Body of pancreas (tissue), 4 donors: ENCODE data around the gene SLF2. TPM values are rescaled to one million over a fixed set of nuclear protein-coding genes. Genes with fewer than 3 reads are reported as not detected.

ENCODE experiments used
- ATAC-seq: fragments of 150-250 bp; one replicate; pipeline ENCODE4 v1.9.1; 2016
- DNase-seq, 4 donors: peaks; one replicate each; pipeline ENCODE4 v3.0.0-alpha.2; 2019
- H3K27ac ChIP-seq, 4 donors: fragments of 200-600 bp; sonication (generic); 1 replicate in 3 of 4; 2 replicates in 1 of 4; pipeline versions ENCODE4 v1.5.1 to v1.6.1; 2016 to 2019; ENCODE audit warnings: mild to moderate bottlenecking in 1 of 4, mixed read lengths in 1 of 4, moderate library complexity in 1 of 4
- H3K27me3 ChIP-seq, 2 donors: fragments of 200-600 bp; sonication (generic); one replicate each; pipeline ENCODE4 v1.6.0; 2016; ENCODE audit warnings: mild to moderate bottlenecking in 1 of 2
- H3K36me3 ChIP-seq, 2 donors: fragments of 200-600 bp; sonication (generic); replicated peaks in 1 of 2; 2 replicates each; pipeline ENCODE4 v1.5.1; 2016; ENCODE audit warnings: low read depth in 2 of 2; ENCODE audit not compliant: insufficient read depth in 1 of 2
- H3K4me1 ChIP-seq: fragments of 200-600 bp; sonication (generic); one replicate; pipeline ENCODE4 v1.6.0; 2016
- H3K4me3 ChIP-seq, 2 donors: fragments of 200-600 bp; sonication (generic); 1 replicate in 1 of 2; 2 replicates in 1 of 2; pipeline ENCODE4 v1.5.1; 2016 to 2019
- H3K9me3 ChIP-seq, 3 donors: fragments of 200-600 bp; sonication (generic); 1 replicate in 2 of 3; 2 replicates in 1 of 3; pipeline ENCODE4 v1.5.1; 2016
- CTCF ChIP-seq, 7 experiments: fragments of 450-650 bp in 4 of 7; fragments of 200-600 bp in 3 of 7; sonication (generic) in 3 of 7; IDR thresholded peaks; one replicate each; pipeline ENCODE4 v1.5.1; 2016 to 2019; ENCODE audit warnings: antibody characterized with exemption in 7 of 7
- POLR2A ChIP-seq, 3 donors: fragments of 450-650 bp; IDR thresholded peaks; one replicate each; pipeline ENCODE4 v1.6.1; 2016; ENCODE audit warnings: antibody characterized with exemption in 3 of 3, mild to moderate bottlenecking in 2 of 3
- WGBS, 2 donors: methylation state at CpG; one replicate each; pipeline ENCODE4 v1.1.5; 2017; 5-methylcytosine and 5-hydroxymethylcytosine counted together
- intact Hi-C: fragments of 100-400 bp; cut with DNase I; formaldehyde crosslinking; loops from one replicate; pipeline ENCODE4 v1.15.1; 2023
- total RNA-seq, 2 donors: library from RNA; depleted of rRNA; stranded (reverse); fragments of >200 nt; gene quantifications; one replicate each; pipeline ENCODE4 v1.1.0, GENCODE V29; 2016

The SLF2 gene
- total RNA-seq, 2 donors from 2014 or later: 16.2 to 26.7 TPM

- H3K4me3 ChIP-seq: no peak overlapping the region
- DNase-seq (no peak), ATAC-seq (no peak)
- no peaks in the 10 kb centered on the region for H3K27me3 ChIP-seq
- 88 to 90% methylated on average over 3 of the region's 3 CpGs for whole genome bisulfite sequencing, 2 donors
- no peaks in the 10 kb centered on the region for H3K9me3 ChIP-seq
- no peaks in the 10 kb centered on the region for H3K4me1 ChIP-seq
- no peak overlapping the region for H3K27ac ChIP-seq
- intact Hi-C loops: no loop called here
- no peak for TF ChIP-seq POLR2A (IDR thresholded peaks at IDR 0.05)
- TF ChIP-seq CTCF (IDR thresholded peaks at IDR 0.05): peak; percentile 9 to 34 (median 28)
- H3K36me3 ChIP-seq: peaks cover 16 to 32% of the 10 kb centered on the region in 2 donors
Observed at GRCh38 chr10:100934084-100934659, 21.4 kb downstream of the SLF2 start.

GRCh38 chr10:100939763-100940344 lies 27.1 kb downstream of the SLF2 start:
- DNase-seq (no peak), ATAC-seq (no peak)
- TF ChIP-seq CTCF (IDR thresholded peaks at IDR 0.05): no peak
- TF ChIP-seq POLR2A (IDR thresholded peaks at IDR 0.05): no peak
- Histone ChIP-seq H3K36me3 (peaks cover 4 to 26% of the 10 kb centered on the region in 2 donors), H3K9me3 (no peaks in the 10 kb centered on the region), H3K4me3 (no peak overlapping the region), H3K4me1 (no peaks in the 10 kb centered on the region), H3K27me3 (no peaks in the 10 kb centered on the region), H3K27ac (no peak overlapping the region)
- intact Hi-C loops: no loop called here

GRCh38 chr10:100942229-100942628 lies 29.5 kb downstream of the SLF2 start:
- DNase-seq (no peak), ATAC-seq (no peak)
- no peaks in the 10 kb centered on the region for H3K27me3 ChIP-seq
- peaks cover 4 to 31% of the 10 kb centered on the region in 2 donors for H3K36me3 ChIP-seq
- no peaks in the 10 kb centered on the region for H3K4me1 ChIP-seq
- no peak overlapping the region for H3K4me3 ChIP-seq
- no peak overlapping the region for H3K27ac ChIP-seq
- no peak for TF ChIP-seq POLR2A (IDR thresholded peaks at IDR 0.05)
- no peak for TF ChIP-seq CTCF (IDR thresholded peaks at IDR 0.05)
- H3K9me3 ChIP-seq: no peaks in the 10 kb centered on the region
- 93 to 96% methylated on average over 3 of the region's 3 CpGs for WGBS, 2 donors
- intact Hi-C loops: no loop called here

- no peaks in the 10 kb centered on the region for H3K27me3 ChIP-seq
- DNase-seq (no peak), ATAC-seq (no peak)
- H3K27ac ChIP-seq: no peak overlapping the region
- TF ChIP-seq CTCF (IDR thresholded peaks at IDR 0.05) (no peak), POLR2A (IDR thresholded peaks at IDR 0.05) (no peak)
- no peaks in the 10 kb centered on the region for H3K4me1 ChIP-seq
- no peaks in the 10 kb centered on the region for H3K9me3 ChIP-seq
- peaks cover 0 to 36% of the 10 kb centered on the region in 2 donors for H3K36me3 ChIP-seq
- no peak overlapping the region for H3K4me3 ChIP-seq
- intact Hi-C loops: no loop called here
Observed at GRCh38 chr10:100943508-100943907, 30.7 kb downstream of the SLF2 start.

GRCh38 chr10:100945754-100946153 lies 33.0 kb downstream of the SLF2 start:
- intact Hi-C loops: no loop called here
- H3K36me3 ChIP-seq: peaks cover 6 to 41% of the 10 kb centered on the region in 2 donors
- no peaks in the 10 kb centered on the region for H3K4me1 ChIP-seq
- DNase-seq (no peak), ATAC-seq (no peak)
- H3K27me3 ChIP-seq: no peaks in the 10 kb centered on the region
- no peak overlapping the region for H3K4me3 ChIP-seq
- no peaks in the 10 kb centered on the region for H3K9me3 ChIP-seq
- H3K27ac ChIP-seq: no peak overlapping the region
- TF ChIP-seq POLR2A (IDR thresholded peaks at IDR 0.05) (no peak), CTCF (IDR thresholded peaks at IDR 0.05) (no peak)
